Endodermal cell (in vitro differentiated cells): Measurements from ENCODE around the gene WDR7. TPM values are rescaled to one million over a fixed set of nuclear protein-coding genes. Genes with fewer than 3 reads are reported as not detected.

Source experiments
- DNase-seq: peaks from one replicate; pipeline ENCODE4 v3.0.0-alpha.2; 2017
- H3K27ac ChIP-seq: 2 replicates; pipeline ENCODE4 v1.5.1; 2013; ENCODE audit warnings: mild to moderate bottlenecking, low read depth, low read length, moderate library complexity
- H3K27me3 ChIP-seq: 2 replicates; pipeline ENCODE4 v1.6.1; 2013; ENCODE audit warnings: mild to moderate bottlenecking, low read length, moderate library complexity; ENCODE audit not compliant: insufficient read depth, control insufficient read depth, poor library complexity, severe bottlenecking
- H3K36me3 ChIP-seq: 2 replicates; pipeline ENCODE4 v1.7.0; 2013; ENCODE audit warnings: mild to moderate bottlenecking, low read length, moderate library complexity; ENCODE audit not compliant: control insufficient read depth, insufficient read depth
- H3K4me1 ChIP-seq: one replicate; pipeline ENCODE4 v1.7.0; 2013; ENCODE audit warnings: low read length; ENCODE audit not compliant: control insufficient read depth, insufficient read depth
- H3K4me3 ChIP-seq: 2 replicates; pipeline ENCODE4 v1.5.1; 2013; ENCODE audit warnings: mild to moderate bottlenecking, low read length, moderate library complexity
- H3K9ac ChIP-seq: 2 replicates; pipeline ENCODE4 v1.6.1; 2013; ENCODE audit warnings: mild to moderate bottlenecking, low read length, moderate library complexity; ENCODE audit not compliant: poor library complexity, severe bottlenecking; ENCODE audit errors: extremely low read depth
- H3K9me3 ChIP-seq: 2 replicates; pipeline ENCODE4 v1.6.1; 2013; ENCODE audit warnings: mild to moderate bottlenecking, low read length, moderate library complexity; ENCODE audit not compliant: control insufficient read depth
- H3K27ac Mint-ChIP-seq: 2 replicates; pipeline ENCODE4 v1.8.0; 2020; ENCODE audit warnings: mixed read lengths
- H3K27me3 Mint-ChIP-seq: 2 replicates; pipeline ENCODE4 v1.8.0; 2021; ENCODE audit warnings: mild to moderate bottlenecking, mixed read lengths; ENCODE audit not compliant: insufficient read depth
- H3K36me3 Mint-ChIP-seq: 2 replicates; pipeline ENCODE4 v1.8.0; 2020; ENCODE audit warnings: low read depth, mixed read lengths
- H3K4me1 Mint-ChIP-seq: 2 replicates; pipeline ENCODE4 v1.8.0; 2020; ENCODE audit warnings: mixed read lengths
- H3K4me3 Mint-ChIP-seq: 2 replicates; pipeline ENCODE4 v1.8.0; 2020; ENCODE audit warnings: mild to moderate bottlenecking, moderate library complexity, mixed read lengths
- H3K9me3 Mint-ChIP-seq: 2 replicates; pipeline ENCODE4 v1.8.0; 2020; ENCODE audit warnings: mild to moderate bottlenecking, mixed read lengths
- CTCF ChIP-seq: fragments of 200-600 bp; sonication (generic); conservative IDR thresholded peaks from 2 replicates; pipeline ENCODE4 v1.5.0; 2021; ENCODE audit warnings: antibody characterized with exemption, mild to moderate bottlenecking
- WGBS, 2 experiments: methylation state at CpG; one replicate each; pipeline versions ENCODE4 v1.1.5 to v1.1.7; 2013; ENCODE audit warnings: missing lambda C conversion rate in 2 of 2, mixed read lengths in 1 of 2; ENCODE audit not compliant: insufficient coverage in 1 of 2, insufficient read length in 1 of 2; 5-methylcytosine and 5-hydroxymethylcytosine counted together
- total RNA-seq, 2 donors: library from RNA; stranded (reverse); fragmentation: NEBNext Ultra II Directional in 1 of 2; extraction: Animal tissue kit (Norgen Biotek cat#: 25700) in 1 of 2; gene quantifications; 2 replicates in 1 of 2; 3 replicates in 1 of 2; pipeline ENCODE4 v1.2.1, GENCODE V29; 2021

WDR7 gene
- total RNA-seq, 2 donors from 2014 or later, result 17.1 to 22.5 TPM

- WGBS, 2 experiments, result 80 to 86% methylated on average over 1 of the region's 1 CpG
- Histone ChIP-seq H3K27ac (no peak overlapping the region), H3K27me3 (no peaks in the 10 kb centered on the region), H3K9ac (no peak overlapping the region), H3K4me3 (no peak overlapping the region), H3K36me3 (no peaks in the 10 kb centered on the region), H3K4me1 (no peaks in the 10 kb centered on the region), H3K9me3 (no peaks in the 10 kb centered on the region)
- TF ChIP-seq CTCF, result no peak
- Mint-ChIP-seq H3K36me3 (peaks cover 1% of the 10 kb centered on the region), H3K4me1 (peaks cover 2% of the 10 kb centered on the region), H3K27me3 (no peaks in the 10 kb centered on the region), H3K27ac (no peak overlapping the region), H3K9me3 (peaks cover 6% of the 10 kb centered on the region), H3K4me3 (no peak overlapping the region)
- no peak for DNase-seq
Measured at GRCh38 chr18:56823986-56824565, 172.9 kb downstream of the WDR7 start.

DNA sequence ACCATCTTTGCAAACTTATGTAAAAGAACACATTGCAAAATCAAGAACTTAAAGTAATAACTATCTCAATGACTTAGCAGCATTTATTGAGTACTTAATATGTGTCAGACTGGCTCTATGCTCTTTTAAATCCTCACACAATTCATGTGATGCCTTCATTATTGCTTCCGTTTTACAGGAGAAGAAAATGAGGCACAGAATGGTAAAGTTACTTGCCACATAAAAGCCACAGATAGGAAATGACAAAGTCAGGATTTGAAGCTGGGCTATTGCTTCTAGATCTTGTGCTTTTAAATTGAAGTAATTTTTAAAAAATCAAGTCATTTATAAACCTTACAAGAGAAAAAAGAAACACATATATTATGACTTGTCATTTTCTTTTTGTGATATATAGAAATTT, 174.2 kb downstream of the WDR7 start:
- peaks cover 1% of the 10 kb centered on the region for H3K36me3 Mint-ChIP-seq
- H3K36me3 ChIP-seq, result no peaks in the 10 kb centered on the region
- H3K4me1 Mint-ChIP-seq, result peaks cover 2% of the 10 kb centered on the region
- no peak overlapping the region for H3K4me3 Mint-ChIP-seq
- WGBS, 2 experiments, result 91 to 100% methylated on average over 1 of the region's 1 CpG
- no peak overlapping the region for H3K27ac ChIP-seq
- H3K27me3 Mint-ChIP-seq, result no peaks in the 10 kb centered on the region
- H3K4me1 ChIP-seq, result no peaks in the 10 kb centered on the region
- H3K9me3 ChIP-seq, result no peaks in the 10 kb centered on the region
- no peak overlapping the region for H3K27ac Mint-ChIP-seq
- H3K4me3 ChIP-seq, result no peak overlapping the region
- no peak for TF ChIP-seq CTCF
- DNase-seq, result no peak
- H3K9ac ChIP-seq, result no peak overlapping the region
- H3K27me3 ChIP-seq, result no peaks in the 10 kb centered on the region
- H3K9me3 Mint-ChIP-seq, result peaks cover 6% of the 10 kb centered on the region

DNA sequence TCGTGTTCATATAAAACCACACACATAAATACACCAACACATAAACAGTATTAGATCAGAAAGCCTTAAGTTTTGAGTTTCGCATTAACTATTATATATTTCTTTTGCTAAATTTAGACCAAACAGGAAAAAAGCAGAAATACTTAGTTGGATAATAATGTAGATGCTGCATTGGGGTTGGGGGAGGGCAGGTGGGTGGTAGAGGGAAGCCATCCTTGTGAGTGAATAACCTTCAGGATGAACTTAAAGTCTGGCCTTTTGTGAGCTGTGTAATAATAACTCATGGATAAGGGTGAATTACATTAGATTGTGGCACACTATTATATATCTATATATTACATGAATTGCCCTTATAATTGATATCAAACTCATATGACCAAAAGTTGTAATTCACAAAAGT, 174.7 kb downstream of the WDR7 start:
- Mint-ChIP-seq H3K27ac (no peak overlapping the region), H3K4me3 (no peak overlapping the region), H3K27me3 (no peaks in the 10 kb centered on the region), H3K4me1 (peaks cover 2% of the 10 kb centered on the region), H3K36me3 (peaks cover 1% of the 10 kb centered on the region), H3K9me3 (peaks cover 6% of the 10 kb centered on the region)
- Histone ChIP-seq H3K4me3 (no peak overlapping the region), H3K27ac (no peak overlapping the region), H3K4me1 (no peaks in the 10 kb centered on the region), H3K36me3 (no peaks in the 10 kb centered on the region), H3K9ac (no peak overlapping the region), H3K27me3 (no peaks in the 10 kb centered on the region), H3K9me3 (no peaks in the 10 kb centered on the region)
- WGBS, 2 experiments, result 100% methylated on average over 1 of the region's 2 CpGs; no CpG with 5 or more reads in 1 of the 2 experiments
- TF ChIP-seq CTCF, result no peak
- DNase-seq, result no peak
